Glomerular visceral epithelial cell (primary cell): ENCODE measurements around the gene ZBTB7C.

Experiments used
- DNase-seq: peaks from one replicate; pipeline ENCODE4 v3.0.0-alpha.2; 2016; ENCODE audit errors: extremely low spot score

Gene ZBTB7C

GRCh38 chr18:48002933-48003365 lies 406.2 kb downstream of the ZBTB7C start:
- DNase-seq, result peak; percentile 98

GRCh38 chr18:48000701-48001100 lies 408.5 kb downstream of the ZBTB7C start:
- no peak for DNase-seq

- DNase-seq, result no peak
Measured at GRCh38 chr18:47999801-48000248, 409.4 kb downstream of the ZBTB7C start.

- peak; percentile 59 for DNase-seq
Measured at GRCh38 chr18:47997338-47997780, 411.8 kb downstream of the ZBTB7C start.

- peak; percentile 61 for DNase-seq
Measured at GRCh38 chr18:47996091-47996541, 413.1 kb downstream of the ZBTB7C start.

GRCh38 chr18:47995654-47996053 lies 413.5 kb downstream of the ZBTB7C start:
- no peak for DNase-seq

- DNase-seq, result no peak
Measured at GRCh38 chr18:47993409-47993808, 415.8 kb downstream of the ZBTB7C start.

GRCh38 chr18:47992976-47993375 lies 416.2 kb downstream of the ZBTB7C start:
- DNase-seq, result no peak

- DNase-seq, result no peak
Measured at GRCh38 chr18:47992266-47992665, 416.9 kb downstream of the ZBTB7C start.

GRCh38 chr18:47990981-47991380 lies 418.2 kb downstream of the ZBTB7C start:
- DNase-seq, result no peak

- no peak for DNase-seq
Measured at GRCh38 chr18:47987388-47987699, 421.8 kb downstream of the ZBTB7C start.

- DNase-seq, result no peak
Measured at GRCh38 chr18:47986620-47987387, 422.4 kb downstream of the ZBTB7C start.

GRCh38 chr18:47985866-47986265 lies 423.3 kb downstream of the ZBTB7C start:
- DNase-seq, result no peak

GRCh38 chr18:47984991-47985390 lies 424.2 kb downstream of the ZBTB7C start:
- DNase-seq, result no peak

- no peak for DNase-seq
Measured at GRCh38 chr18:47983946-47984345, 425.2 kb downstream of the ZBTB7C start.

- no peak for DNase-seq
Measured at GRCh38 chr18:47983055-47983454, 426.1 kb downstream of the ZBTB7C start.

GRCh38 chr18:47981830-47982229 lies 427.4 kb downstream of the ZBTB7C start:
- DNase-seq, result no peak

- no peak for DNase-seq
Measured at GRCh38 chr18:47981320-47981719, 427.9 kb downstream of the ZBTB7C start.

GRCh38 chr18:47979611-47980200 lies 429.5 kb downstream of the ZBTB7C start:
- DNase-seq, result no peak

GRCh38 chr18:47978603-47979002 lies 430.6 kb downstream of the ZBTB7C start:
- DNase-seq, result no peak

GRCh38 chr18:47978141-47978540 lies 431.0 kb downstream of the ZBTB7C start:
- no peak for DNase-seq
